ENCODE results near the gene NAV2. TPM values are rescaled to one million over a fixed set of nuclear protein-coding genes. Genes with fewer than 3 reads are reported as not detected.

NAV2 gene
- total RNA-seq, 1 donor from 2014 or later: 10.3 TPM

DNA sequence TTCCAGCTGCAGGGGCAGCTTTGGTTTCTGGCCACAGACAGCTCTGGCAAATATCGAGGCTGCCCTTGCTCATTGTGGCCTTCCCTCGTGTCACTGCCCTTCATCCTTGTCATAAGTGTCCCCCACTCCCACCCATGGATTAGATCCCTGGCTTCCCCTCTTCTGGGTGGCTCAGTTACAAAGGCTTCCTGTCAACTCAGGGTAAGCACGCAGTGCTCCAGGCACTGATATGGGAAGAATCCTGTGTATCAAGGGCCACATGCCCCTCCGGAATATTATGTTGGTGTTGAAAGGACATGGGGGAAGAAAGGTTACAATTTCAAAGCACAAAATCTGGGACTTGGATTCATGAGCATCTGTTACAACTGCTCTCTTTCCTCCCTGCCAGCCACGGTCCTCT lies 319.5 kb downstream of the NAV2 start:
- Mint-ChIP-seq H3K27ac (no peak overlapping the region), H3K36me3 (ENCODE audit: low read depth) (no peaks in the 10 kb centered on the region), H3K9me3 (no peaks in the 10 kb centered on the region), H3K27me3 (peaks cover 16% of the 10 kb centered on the region), H3K4me1 (no peaks in the 10 kb centered on the region), H3K4me3 (no peak overlapping the region)
- POLR2A ChIA-PET: no interaction called here
- TF ChIP-seq, protein P1, sequence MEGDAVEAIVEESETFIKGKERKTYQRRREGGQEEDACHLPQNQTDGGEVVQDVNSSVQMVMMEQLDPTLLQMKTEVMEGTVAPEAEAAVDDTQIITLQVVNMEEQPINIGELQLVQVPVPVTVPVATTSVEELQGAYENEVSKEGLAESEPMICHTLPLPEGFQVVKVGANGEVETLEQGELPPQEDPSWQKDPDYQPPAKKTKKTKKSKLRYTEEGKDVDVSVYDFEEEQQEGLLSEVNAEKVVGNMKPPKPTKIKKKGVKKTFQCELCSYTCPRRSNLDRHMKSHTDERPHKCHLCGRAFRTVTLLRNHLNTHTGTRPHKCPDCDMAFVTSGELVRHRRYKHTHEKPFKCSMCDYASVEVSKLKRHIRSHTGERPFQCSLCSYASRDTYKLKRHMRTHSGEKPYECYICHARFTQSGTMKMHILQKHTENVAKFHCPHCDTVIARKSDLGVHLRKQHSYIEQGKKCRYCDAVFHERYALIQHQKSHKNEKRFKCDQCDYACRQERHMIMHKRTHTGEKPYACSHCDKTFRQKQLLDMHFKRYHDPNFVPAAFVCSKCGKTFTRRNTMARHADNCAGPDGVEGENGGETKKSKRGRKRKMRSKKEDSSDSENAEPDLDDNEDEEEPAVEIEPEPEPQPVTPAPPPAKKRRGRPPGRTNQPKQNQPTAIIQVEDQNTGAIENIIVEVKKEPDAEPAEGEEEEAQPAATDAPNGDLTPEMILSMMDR (IDR thresholded peaks at IDR 0.05): no peak
- ATAC-seq (ENCODE audit: low read depth): no peak
- DNase-seq: no peak
- CTCF ChIA-PET: no interaction called here
- intact Hi-C loops (cut with micrococcal nuclease): no loop called here

DNA sequence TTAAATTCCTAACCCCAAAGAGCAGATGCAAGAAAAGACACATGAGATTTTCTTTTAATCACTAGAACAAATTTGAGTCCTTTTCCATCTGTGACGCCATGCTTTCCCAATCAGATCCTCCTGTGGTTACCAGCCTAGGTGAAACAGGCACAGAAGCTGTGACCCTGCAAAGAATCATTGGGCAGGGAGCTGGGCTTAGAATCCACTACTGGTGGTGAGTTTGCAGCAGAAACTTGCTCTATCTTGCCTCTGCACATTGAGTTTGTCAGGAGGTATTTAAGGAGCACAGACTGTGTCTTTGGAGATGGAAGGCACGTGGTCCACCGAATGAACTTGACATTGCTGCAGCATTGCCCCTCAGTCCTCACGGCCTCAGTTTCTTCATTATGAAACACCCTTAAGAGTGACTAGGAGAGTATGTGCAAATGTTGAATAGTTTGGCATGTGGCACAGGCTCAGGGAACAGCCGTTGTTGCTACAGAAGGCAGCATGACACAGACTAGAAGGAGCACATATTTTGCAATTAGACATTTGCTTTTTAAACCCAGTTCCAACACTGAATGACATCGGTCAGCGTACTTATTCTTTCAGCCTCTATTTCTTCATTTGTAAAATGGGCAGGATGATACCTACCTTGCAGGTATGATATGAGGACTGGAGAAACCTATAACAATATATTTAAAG lies 320.1 kb downstream of the NAV2 start:
- Mint-ChIP-seq H3K27ac (no peak overlapping the region), H3K27me3 (peaks cover 16% of the 10 kb centered on the region), H3K9me3 (no peaks in the 10 kb centered on the region), H3K4me3 (no peak overlapping the region), H3K4me1 (no peaks in the 10 kb centered on the region), H3K36me3 (ENCODE audit: low read depth) (no peaks in the 10 kb centered on the region)
- DNase-seq: no peak
- intact Hi-C loops (cut with micrococcal nuclease): no loop called here
- ChIA-PET POLR2A (no interaction called here), CTCF (no interaction called here)
- TF ChIP-seq, protein P1 (IDR thresholded peaks at IDR 0.05): no peak
- ATAC-seq (ENCODE audit: low read depth): no peak

DNA sequence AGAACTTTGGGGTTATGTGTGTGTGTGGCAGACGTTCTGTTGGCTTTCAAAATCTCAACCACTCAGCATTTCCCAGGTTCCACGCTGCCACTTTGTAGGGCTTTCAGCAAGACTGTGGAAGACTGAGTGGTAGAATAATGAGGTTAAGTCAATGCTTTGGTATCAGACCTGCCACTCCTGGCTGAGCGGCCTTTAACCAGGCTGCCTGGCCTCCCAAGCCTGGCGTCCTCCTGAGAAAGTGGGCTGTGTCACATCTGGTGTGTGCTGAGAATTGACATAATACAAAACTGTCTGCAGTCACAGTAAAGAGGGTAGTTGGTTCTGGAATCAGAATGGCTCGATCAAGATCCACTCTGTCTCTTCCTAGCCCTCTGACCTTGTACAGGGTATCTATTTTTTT lies 321.2 kb downstream of the NAV2 start:
- POLR2A ChIA-PET: no interaction called here
- intact Hi-C loops (cut with micrococcal nuclease): no loop called here
- DNase-seq (no peak), ATAC-seq (ENCODE audit: low read depth) (no peak)
- TF ChIP-seq, protein P1 (IDR thresholded peaks at IDR 0.05): no peak
- Mint-ChIP-seq H3K4me1 (no peaks in the 10 kb centered on the region), H3K36me3 (ENCODE audit: low read depth) (no peaks in the 10 kb centered on the region), H3K27me3 (peaks cover 16% of the 10 kb centered on the region), H3K9me3 (no peaks in the 10 kb centered on the region), H3K27ac (no peak overlapping the region), H3K4me3 (no peak overlapping the region)
- CTCF ChIA-PET: no interaction called here

DNA sequence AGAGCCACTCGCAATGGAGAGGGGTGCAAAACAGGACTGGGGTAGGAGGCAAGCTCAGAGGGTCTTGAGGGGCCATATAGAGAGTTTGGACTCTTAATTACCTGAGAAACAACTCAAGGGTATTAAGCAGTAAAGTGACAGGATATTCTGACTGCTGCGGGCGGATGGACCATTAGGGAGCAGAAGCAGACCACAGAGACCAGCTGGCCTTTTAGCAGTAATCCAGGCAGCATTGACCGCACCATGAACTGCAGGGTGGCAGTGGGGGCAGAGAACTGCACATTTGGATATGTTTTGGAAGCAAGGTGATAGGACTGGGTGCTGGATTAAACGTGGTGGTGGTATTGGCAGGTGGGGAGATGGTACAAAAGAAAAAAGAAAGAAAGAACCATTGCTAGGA lies 322.3 kb downstream of the NAV2 start:
- Mint-ChIP-seq H3K27ac (no peak overlapping the region), H3K36me3 (ENCODE audit: low read depth) (no peaks in the 10 kb centered on the region), H3K27me3 (peaks cover 16% of the 10 kb centered on the region), H3K4me3 (no peak overlapping the region), H3K4me1 (no peaks in the 10 kb centered on the region), H3K9me3 (no peaks in the 10 kb centered on the region)
- ChIA-PET POLR2A (no interaction called here), CTCF (no interaction called here)
- TF ChIP-seq, protein P1 (IDR thresholded peaks at IDR 0.05): no peak
- ATAC-seq (ENCODE audit: low read depth) (no peak), DNase-seq (no peak)
- intact Hi-C loops (cut with micrococcal nuclease): no loop called here

DNA sequence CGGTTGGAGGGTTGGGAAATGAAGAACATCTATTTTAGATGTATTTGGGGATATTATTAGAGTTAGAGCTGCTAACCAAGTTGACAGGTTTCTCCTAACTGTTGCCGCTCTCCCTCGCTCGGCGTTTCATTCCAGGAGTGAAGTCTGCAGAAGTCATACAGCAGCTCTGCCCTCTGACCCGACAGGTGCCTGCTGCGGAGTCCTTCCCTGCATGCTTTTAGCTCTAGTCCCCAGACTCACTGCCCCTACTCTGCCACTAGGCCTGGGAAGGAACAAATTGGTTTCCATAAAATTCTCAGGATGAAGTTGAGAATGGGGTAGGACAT lies 322.7 kb downstream of the NAV2 start:
- CTCF ChIA-PET: no interaction called here
- POLR2A ChIA-PET: no interaction called here
- ATAC-seq (ENCODE audit: low read depth) (no peak), DNase-seq (no peak)
- no peak overlapping the region for H3K4me3 Mint-ChIP-seq
- H3K36me3 Mint-ChIP-seq (ENCODE audit: low read depth): no peaks in the 10 kb centered on the region
- no peaks in the 10 kb centered on the region for H3K9me3 Mint-ChIP-seq
- peaks cover 16% of the 10 kb centered on the region for H3K27me3 Mint-ChIP-seq
- TF ChIP-seq, protein P1 (IDR thresholded peaks at IDR 0.05): no peak
- no peaks in the 10 kb centered on the region for H3K4me1 Mint-ChIP-seq
- no peak overlapping the region for H3K27ac Mint-ChIP-seq
- intact Hi-C loops (cut with micrococcal nuclease): no loop called here

Measured in activated B cell treated with CpG ODN at 0.5 μM for 24 hours (primary cell).